ENCODE measurements around the gene S1PR4. TPM values are rescaled to one million over a fixed set of nuclear protein-coding genes. Genes with fewer than 3 reads are reported as not detected.
A peak's percentile ranks its signal among the peaks of the same experiment; 100 is the strongest.

Gene S1PR4
- total RNA-seq, 3 donors from 2014 or later: 0.38 to 2.5 (median 0.82) TPM

DNA sequence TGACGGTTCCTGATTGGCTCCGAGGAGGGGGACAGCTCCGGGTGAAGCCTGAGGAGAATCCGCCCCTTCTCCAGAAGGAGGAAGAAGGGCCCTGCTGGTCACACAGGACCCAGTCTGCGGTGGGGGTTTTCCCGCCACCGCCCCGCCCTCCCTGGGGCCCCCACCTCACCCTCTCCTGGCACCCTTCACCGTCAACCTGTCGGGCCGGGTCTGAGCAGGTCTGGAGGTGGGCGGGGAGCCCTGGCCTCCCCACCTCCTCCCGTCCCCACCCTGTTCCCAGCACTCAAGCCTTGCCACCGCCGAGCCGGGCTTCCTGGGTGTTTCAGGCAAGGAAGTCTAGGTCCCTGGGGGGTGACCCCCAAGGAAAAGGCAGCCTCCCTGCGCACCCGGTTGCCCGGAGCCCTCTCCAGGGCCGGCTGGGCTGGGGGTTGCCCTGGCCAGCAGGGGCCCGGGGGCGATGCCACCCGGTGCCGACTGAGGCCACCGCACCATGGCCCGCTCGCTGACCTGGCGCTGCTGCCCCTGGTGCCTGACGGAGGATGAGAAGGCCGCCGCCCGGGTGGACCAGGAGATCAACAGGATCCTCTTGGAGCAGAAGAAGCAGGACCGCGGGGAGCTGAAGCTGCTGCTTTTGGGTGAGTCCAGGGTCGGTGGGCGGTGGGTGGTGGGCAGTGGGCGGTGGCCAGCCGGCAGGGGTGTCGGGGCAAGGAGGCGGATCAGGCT lies 42.4 kb upstream of the S1PR4 start, which contains the start of gene GNA15:
TSS of gene GNA15 (plus strand) at position 73 of the 723 bp plus-strand sequence. CDS start at position 491, 418 bp downstream.
- Histone ChIP-seq H3K4me3 (no peak within 1 kb of the TSS), H3K4me1 (ENCODE audit: low read depth) (no peaks in the 10 kb centered on the region), H3K36me3 (ENCODE audit: low read depth) (no peaks in the 10 kb centered on the region), H3K9me3 (no peaks in the 10 kb centered on the region)
- ATAC-seq (peak; percentile 84), DNase-seq (peak; percentile 41 to 73 (median 64))
- intact Hi-C loops (cut with DNase I, micrococcal nuclease): no loop called here
- TF ChIP-seq, protein P1, sequence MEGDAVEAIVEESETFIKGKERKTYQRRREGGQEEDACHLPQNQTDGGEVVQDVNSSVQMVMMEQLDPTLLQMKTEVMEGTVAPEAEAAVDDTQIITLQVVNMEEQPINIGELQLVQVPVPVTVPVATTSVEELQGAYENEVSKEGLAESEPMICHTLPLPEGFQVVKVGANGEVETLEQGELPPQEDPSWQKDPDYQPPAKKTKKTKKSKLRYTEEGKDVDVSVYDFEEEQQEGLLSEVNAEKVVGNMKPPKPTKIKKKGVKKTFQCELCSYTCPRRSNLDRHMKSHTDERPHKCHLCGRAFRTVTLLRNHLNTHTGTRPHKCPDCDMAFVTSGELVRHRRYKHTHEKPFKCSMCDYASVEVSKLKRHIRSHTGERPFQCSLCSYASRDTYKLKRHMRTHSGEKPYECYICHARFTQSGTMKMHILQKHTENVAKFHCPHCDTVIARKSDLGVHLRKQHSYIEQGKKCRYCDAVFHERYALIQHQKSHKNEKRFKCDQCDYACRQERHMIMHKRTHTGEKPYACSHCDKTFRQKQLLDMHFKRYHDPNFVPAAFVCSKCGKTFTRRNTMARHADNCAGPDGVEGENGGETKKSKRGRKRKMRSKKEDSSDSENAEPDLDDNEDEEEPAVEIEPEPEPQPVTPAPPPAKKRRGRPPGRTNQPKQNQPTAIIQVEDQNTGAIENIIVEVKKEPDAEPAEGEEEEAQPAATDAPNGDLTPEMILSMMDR (IDR thresholded peaks at IDR 0.05): no peak

DNA sequence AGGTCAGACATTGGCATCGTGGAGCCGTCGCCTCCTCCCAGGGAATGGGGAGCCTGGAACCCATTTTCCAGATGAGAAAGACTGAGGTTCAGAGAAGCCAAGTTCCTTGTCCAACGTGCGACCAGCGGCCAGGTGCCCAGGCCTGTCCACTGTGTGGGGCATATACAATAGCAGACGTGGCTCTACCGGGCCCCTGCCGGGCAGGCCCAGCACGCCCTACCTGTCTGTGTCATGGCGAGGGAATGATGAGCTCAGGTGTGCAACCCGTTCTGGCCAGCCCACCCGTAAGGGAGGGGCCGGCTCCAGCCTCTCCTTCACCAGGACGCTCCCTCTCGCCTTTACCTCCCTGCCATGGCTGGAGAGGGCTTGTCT lies 41.9 kb upstream of the S1PR4 start:
- intact Hi-C loops (cut with DNase I, micrococcal nuclease): no loop called here
- Histone ChIP-seq H3K4me1 (ENCODE audit: low read depth) (no peaks in the 10 kb centered on the region), H3K36me3 (ENCODE audit: low read depth) (no peaks in the 10 kb centered on the region), H3K4me3 (no peak overlapping the region), H3K9me3 (no peaks in the 10 kb centered on the region)
- TF ChIP-seq, protein P1 (IDR thresholded peaks at IDR 0.05): no peak
- DNase-seq: peak in 1 of 3 donors; percentile 34
- peak; percentile 54 for ATAC-seq

DNA sequence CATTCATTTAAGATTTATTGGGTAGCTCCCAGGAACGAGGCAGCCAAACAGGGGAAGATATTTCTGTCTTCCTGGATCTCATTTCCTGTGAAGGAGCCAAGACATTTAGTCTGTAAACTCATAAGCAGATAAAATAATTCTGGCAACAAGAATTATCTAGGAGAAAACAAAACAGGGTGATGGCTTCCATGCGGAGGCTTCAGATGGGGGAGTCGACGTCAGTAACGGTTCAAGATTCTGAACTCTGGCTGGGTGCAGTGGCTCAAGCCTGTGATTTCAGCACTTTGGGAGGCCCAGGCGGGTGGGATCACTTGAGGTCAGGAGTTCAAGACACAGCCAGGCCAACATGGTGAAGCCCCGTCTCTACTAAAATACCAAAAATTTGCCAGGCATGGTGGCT lies 41.5 kb upstream of the S1PR4 start:
- no peak for ATAC-seq
- peak in 1 of 3 donors; percentile 27 for DNase-seq
- Histone ChIP-seq H3K4me3 (no peak overlapping the region), H3K36me3 (ENCODE audit: low read depth) (no peaks in the 10 kb centered on the region), H3K9me3 (no peaks in the 10 kb centered on the region), H3K4me1 (ENCODE audit: low read depth) (no peaks in the 10 kb centered on the region)
- intact Hi-C loops (cut with DNase I, micrococcal nuclease): no loop called here
- TF ChIP-seq, protein P1 (IDR thresholded peaks at IDR 0.05): no peak

GRCh38 chr19:3138268-3138667 lies 40.3 kb upstream of the S1PR4 start:
- Histone ChIP-seq H3K36me3 (ENCODE audit: low read depth) (no peaks in the 10 kb centered on the region), H3K4me1 (ENCODE audit: low read depth) (no peaks in the 10 kb centered on the region), H3K9me3 (no peaks in the 10 kb centered on the region), H3K4me3 (no peak overlapping the region)
- DNase-seq (peak in 1 of 3 donors; percentile 37), ATAC-seq (no peak)
- intact Hi-C loops (cut with DNase I, micrococcal nuclease): no loop called here
- TF ChIP-seq, protein P1 (IDR thresholded peaks at IDR 0.05): no peak

- DNase-seq (peak in 1 of 3 donors; percentile 5), ATAC-seq (no peak)
- Histone ChIP-seq H3K9me3 (no peaks in the 10 kb centered on the region), H3K4me3 (no peak overlapping the region), H3K4me1 (ENCODE audit: low read depth) (no peaks in the 10 kb centered on the region), H3K36me3 (ENCODE audit: low read depth) (no peaks in the 10 kb centered on the region)
- TF ChIP-seq, protein P1 (IDR thresholded peaks at IDR 0.05): no peak
- intact Hi-C loops (cut with DNase I, micrococcal nuclease): no loop called here
Observed at GRCh38 chr19:3140667-3141038, 37.9 kb upstream of the S1PR4 start.

Data from mucosa of descending colon (tissue), 3 donors.